A204.1 (cell line): Measurements from ENCODE around the gene NOX5.

ENCODE experiments used
- FAIRE-seq: peaks from 2 replicates; lab custom pipeline; 2012; peaks lifted over from hg19 to GRCh38; lab: Jason Lieb, UNC

NOX5 gene

DNA sequence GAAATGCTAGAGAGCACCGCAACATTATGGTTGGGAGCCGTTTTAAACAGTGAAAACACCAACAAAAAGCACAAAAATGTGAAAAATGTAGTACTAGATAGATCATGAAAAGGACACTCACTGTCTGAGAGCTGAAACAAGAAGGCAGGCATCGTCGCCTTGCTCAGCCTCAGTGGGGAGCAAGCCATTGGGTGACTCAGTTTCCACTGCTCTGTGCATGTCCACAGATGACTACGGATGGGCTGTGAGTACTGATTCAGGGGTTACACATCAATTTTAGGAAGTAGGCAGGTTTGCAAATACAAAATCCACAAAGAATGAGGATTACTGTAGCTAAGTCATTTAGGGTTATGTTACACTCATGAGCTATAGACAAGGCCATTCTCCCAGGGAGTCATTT is 10.8 kb downstream of the NOX5 start:
- FAIRE-seq, result no peak

DNA sequence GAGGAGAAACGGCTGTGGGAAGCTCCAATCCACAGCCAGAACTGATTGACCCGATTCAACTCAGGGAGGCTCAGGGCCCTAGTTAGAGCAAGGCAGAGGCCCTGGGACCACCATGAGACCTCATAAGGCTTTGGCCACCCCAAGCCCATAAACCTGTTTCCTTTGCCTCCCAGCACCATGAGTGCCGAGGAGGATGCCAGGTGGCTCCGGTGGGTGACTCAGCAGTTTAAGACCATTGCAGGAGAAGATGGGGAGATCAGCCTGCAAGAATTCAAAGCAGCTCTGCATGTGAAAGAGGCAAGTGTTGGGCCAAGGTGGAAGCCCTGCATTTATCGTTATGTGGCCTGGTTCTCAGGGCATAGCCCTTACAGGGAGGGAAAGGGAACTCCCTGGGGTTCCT is 11.9 kb downstream of the NOX5 start:
- FAIRE-seq, result no peak

DNA sequence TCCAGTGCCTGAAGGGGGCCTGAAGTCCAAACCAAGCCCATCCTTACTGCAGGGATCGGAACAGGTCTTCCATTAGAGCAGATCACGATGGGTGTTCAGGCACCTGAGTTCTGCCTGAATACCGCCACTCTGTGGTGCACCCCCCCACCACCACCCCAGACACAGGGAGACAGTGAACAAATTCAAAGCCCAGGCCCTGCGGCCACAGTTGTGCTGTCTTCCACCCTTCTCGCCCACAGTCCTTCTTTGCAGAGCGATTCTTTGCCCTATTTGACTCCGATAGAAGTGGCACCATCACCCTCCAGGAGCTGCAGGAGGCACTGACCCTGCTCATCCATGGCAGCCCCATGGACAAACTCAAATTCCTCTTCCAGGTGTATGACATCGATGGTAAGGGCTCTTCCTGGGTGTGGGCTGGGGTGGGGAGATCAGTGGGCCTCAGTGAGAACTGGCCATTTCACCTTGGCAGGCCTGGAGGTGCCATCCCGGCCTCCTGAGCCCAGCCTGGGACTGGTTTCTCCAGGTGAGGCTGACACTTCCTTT is 13.6 kb downstream of the NOX5 start:
- FAIRE-seq, result no peak

DNA sequence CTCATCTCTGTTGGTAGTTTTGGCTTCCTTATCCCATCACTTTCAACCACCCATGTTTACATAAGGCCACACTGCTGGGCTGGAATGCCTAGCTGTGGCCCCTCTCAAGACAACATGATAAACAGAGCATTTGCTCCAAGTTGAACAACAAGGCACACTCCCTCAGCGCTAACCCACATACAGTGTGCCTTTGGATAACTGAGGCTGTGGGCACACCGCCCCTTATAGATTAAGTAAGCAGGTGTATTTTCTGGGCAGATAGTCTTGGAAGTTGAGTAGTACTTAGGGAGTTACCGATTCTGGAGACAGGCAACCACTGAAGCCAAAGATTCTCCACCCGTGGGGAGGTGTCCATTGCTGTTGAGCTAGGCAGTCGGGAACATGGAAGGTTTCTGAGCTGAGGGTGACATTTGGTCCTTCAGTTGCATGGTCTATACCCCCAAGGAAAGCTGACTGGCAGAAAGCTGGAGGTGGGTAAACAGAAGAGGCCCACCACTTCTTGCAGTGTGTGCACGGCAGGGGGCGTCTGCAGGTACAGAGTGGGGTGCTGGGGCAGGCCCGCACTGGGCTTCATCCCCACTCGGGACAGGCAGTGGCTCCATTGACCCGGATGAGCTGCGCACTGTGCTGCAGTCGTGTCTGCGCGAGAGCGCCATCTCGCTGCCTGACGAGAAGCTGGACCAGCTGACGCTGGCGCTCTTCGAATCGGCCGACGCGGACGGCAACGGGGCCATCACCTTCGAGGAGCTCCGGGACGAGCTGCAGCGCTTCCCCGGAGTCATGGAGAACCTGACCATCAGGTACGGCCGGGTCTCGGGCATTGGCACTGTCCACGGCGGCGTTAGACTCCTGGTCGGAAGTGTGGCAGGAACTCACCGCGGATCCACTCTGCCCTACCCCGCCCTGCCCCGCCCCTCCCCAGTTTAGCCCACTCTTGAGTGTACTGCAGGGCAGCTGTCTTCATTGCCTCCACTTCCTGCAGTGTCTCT is 16.8 kb downstream of the NOX5 start:
- FAIRE-seq, result no peak

DNA sequence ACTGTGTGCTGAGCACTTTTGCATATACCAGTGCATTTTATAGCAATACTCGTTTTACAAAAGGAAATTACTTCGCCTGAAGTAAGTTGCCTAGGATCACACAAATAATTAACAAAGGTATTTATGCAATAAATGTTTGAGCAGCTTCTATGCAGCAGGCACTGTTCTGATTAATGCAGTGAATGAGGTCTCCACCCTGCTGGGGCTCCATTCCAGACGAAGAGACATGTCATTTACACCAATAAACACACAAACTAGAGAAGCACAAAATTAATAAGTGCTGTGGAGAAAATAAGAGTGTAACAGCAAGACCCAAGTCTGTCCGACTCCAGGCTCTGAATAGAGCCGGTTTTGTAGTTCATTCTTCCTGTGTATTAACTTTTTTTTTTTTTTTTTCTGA is 17.5 kb downstream of the NOX5 start:
- no peak for FAIRE-seq

DNA sequence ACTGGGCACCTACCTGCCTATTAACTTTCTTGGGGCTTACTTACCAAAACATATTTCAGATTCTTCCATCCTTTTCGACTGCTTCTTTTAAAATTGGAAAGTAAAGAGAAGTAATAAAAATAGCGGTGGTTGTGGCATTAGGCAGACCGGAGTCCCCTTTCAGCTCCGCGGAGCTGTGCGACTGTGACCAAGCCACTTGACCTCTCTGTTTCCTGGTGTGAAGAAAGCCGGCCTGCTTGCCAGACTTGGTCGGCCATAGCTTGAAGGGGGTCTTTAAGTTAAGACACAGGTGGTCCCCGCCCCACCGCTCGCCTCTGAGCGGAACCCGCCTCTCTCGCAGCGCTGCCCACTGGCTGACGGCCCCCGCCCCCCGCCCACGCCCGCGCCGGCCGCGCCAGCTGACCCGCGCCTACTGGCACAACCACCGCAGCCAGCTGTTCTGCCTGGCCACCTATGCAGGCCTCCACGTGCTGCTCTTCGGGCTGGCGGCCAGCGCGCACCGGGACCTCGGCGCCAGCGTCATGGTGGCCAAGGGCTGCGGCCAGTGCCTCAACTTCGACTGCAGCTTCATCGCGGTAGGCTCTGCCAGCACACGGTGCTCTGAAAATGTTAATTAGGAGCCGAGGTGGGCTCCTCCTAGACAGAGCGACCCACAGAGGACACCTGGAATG is 18.3 kb downstream of the NOX5 start:
- no peak for FAIRE-seq

DNA sequence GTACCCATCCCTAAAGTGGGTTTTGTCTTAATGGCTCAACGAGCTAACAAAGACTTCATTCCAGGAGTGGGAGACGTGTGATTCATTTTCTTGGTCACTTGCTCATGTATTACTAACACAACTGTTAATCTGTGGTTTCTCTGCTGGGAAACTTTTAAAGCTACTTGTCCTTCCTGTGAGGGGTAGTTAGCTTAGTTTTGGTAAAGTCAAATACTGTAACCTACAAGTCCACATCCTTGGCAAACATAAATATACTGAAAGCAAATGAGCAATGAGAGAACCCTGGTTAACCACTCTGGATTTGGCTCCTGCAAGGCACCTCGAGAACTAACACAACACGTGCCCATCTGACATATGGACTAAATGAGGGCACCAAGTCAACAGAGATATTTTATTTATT is 19.9 kb downstream of the NOX5 start:
- no peak for FAIRE-seq

DNA sequence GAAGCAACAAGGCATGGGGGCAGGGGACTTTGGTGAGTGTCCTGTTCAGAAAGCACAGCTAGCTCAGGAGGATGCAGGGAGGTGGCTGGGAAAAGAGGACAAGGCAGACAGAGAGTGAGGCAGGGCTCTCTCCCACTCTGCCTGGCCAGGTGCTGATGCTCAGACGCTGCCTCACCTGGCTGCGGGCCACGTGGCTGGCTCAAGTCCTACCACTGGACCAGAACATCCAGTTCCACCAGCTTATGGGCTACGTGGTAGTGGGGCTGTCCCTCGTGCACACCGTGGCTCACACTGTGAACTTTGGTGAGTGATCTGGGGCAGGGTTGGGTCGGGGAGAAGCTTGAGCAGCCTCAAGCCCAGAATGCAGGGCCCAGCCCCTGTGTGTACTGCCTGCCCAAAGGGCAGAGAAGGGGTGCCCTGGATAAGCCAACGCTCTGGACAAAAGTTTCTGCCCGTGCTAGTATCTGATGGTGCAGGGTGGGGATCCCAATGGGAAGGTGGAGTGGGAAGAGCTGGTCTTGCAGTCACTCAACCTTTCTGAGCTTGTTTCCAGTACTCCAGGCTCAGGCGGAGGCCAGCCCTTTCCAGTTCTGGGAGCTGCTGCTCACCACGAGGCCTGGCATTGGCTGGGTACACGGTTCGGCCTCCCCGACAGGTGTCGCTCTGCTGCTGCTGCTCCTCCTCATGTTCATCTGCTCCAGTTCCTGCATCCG is 20.9 kb downstream of the NOX5 start:
- no peak for FAIRE-seq

DNA sequence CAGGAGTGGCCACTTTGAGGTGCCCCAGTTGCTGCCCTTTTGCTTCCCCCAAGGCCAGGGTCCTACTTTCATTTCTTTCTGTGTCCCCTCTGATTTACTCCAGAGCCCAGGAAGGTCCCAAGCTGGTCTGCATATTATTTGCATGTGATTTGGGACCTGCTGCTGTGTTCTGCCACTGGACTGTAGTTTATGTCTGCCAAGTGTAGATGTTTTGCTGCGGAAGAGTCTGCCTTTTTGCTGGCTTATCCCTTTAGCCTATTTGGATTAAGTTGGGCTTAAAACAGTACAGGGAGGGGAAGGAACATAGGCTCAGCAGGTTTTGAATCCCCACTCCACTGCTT is 21.4 kb downstream of the NOX5 start:
- no peak for FAIRE-seq

DNA sequence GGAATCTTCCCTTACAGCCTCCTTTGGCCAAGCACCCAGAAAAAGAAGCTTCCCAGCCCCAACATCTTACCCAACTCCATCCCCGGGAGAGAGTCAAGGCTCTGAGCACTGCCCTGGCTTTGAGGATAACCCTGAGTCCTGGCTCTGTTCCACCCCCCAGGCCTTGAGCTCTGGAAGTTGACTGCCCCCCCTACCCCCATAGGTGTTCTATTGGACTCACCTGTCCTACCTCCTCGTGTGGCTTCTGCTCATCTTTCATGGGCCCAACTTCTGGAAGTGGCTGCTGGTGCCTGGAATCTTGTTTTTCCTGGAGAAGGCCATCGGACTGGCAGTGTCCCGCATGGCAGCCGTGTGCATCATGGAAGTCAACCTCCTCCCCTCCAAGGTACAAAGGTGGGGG is 22.3 kb downstream of the NOX5 start:
- no peak for FAIRE-seq

DNA sequence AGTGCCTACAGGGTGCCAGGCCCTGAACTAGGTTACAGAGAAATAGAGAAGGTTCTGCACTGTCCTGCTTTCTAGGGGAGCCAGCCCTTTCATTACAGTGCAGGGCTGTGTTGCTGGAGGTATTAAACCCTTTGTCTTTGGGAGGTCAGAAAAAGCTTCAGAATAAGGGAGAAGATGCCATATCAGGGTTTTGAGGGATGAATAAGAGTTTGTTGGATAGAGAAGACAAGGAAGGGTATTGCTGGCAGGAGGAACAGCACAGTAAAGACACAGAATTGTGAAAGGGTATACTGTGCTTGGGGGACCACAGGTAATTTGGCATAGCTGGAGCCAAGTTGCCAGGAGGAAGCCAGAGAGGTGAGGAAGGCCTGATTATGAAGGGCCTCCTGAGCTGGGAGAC is 23.0 kb downstream of the NOX5 start:
- FAIRE-seq, result no peak

DNA sequence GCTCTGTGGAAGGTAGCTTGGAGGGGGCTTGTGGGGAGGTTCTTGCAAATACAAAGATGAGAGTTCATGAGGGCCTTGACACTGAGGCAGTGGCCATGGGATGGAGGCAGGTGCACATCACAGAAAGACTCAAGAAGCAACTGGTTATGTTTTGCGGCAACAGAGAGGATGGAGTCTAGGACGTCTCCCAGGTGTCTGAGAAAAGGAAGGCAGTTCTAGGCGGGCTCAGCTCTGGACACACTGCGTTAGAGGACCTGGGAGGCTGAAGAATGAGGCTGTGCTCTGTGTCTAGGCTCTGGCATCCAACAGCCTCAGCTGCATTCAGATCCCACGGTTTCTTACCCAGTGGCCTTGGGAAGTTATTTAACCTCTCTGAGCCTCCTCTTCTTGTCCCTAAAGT is 23.5 kb downstream of the NOX5 start:
- FAIRE-seq, result no peak

DNA sequence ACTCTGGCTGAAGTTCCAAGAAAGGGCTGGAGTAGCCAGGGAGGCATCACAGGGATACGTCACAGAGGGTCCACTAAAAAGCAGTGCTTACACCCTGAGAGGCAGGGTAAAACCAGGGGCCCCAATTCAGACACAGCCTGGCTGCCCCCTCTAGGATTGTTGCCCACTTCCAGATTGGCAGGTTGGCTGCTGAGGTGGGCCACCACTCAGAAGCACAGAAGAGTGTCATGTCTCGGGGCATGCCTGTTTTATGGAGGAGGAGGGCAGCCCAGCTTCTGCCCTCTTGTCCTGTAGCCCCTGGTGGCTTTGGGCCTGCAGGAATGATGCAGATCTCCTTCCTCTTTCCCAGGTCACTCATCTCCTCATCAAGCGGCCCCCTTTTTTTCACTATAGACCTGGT is 24.0 kb downstream of the NOX5 start:
- FAIRE-seq, result no peak

DNA sequence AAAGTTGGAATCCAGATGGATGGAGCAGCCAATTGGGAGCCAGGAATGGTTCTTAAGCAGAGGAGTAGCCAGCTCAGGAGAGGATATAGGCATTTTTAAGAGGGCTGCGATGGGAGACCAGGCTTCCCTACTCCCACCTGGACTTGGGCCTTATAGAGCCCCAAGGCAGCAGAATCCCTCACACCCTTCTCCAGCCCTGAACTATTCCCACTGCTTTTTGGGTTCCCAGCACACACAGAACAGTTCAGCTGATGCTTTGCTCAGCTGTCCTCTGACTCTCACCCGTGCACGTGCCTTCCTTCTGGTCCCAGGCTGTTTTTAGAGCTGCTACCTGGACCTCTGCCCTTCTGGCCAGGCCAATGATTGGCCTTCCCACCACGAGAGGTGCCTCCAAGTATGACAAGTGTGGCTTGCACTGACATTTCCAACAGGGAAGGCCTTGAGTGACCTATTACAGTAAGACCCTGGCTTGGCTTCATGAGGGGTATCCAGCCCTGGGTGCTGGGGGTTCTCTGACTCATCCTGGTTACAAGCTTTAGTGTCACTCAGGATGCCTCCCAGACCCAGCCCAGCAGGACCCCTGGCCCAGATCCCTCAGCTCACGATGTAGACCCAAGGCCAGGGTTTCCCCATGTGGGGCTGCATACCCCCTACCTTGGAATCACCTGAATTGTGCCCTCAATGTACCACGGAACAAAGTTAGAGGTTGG is 25.2 kb downstream of the NOX5 start:
- no peak for FAIRE-seq

DNA sequence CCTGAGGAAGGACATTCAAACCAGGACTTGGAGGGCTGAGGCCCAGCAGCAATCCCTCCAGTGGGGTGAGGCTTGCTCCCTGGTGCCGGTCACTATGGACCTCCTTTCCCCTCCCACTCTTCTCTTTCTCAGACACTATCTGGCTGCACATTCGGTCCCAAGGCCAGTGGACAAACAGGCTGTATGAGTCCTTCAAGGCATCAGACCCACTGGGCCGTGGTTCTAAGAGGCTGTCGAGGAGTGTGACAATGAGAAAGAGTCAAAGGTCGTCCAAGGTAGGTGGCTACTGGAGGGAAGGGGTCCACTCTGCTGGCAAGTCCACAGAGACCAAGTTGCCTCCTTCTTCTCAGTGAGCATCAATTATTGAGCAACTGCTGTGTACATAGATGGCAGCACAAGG is 28.0 kb downstream of the NOX5 start:
- FAIRE-seq, result no peak

DNA sequence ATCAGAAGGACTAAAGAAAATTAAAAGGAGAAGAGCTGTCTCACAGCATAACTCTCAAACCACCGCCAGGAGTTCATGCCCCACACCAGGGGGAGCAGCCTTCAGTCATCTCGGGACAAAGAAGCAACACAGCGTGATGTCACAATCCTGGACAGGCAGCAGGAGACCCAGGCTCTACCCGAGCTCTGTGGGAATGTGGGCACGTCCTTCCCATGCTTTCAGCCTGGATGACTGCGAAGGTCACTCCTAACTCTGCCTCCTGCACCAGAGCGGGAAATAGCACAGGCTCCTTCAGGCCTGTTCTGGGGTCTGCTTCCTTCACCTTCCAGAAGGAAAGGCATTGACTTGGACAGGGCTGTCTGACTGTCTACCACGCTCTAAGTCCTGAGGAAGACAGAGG is 31.3 kb downstream of the NOX5 start:
- no peak for FAIRE-seq

DNA sequence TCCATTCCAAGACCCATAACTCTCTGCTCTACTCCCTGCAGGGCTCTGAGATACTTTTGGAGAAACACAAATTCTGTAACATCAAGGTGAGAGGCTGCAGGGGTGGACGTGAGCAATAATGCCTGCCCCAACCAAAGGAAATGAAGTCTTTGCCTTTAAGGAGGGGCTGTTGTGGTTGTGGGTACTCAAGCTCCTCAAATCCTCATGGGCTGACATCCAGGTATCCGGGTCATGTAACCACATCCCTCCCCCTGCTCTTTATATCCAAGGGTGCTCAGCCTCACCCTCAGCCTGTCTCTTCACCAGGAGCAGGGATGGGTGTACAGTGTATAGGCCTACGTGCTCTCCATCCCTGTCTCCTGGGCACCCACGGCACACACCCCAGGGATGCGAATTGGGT is 32.3 kb downstream of the NOX5 start:
- FAIRE-seq, result no peak

DNA sequence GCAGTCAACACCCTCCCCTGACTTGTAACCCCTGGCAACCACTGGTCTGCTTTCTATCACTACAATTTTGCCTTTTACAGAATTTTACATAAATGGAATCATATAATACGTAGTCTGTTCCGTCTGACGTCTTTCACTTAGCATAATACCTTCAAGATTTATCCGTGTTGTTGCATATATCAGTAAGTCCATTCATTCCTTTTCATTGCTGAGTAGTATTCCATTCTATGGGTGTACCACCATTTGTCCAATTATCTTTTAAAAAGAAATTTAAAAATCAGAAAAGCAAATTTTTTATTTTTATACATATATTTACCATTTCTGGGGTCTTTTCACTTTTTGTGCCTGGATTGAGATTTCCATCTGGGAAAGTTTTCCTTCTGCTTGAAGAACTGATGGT is 35.5 kb downstream of the NOX5 start:
- no peak for FAIRE-seq

DNA sequence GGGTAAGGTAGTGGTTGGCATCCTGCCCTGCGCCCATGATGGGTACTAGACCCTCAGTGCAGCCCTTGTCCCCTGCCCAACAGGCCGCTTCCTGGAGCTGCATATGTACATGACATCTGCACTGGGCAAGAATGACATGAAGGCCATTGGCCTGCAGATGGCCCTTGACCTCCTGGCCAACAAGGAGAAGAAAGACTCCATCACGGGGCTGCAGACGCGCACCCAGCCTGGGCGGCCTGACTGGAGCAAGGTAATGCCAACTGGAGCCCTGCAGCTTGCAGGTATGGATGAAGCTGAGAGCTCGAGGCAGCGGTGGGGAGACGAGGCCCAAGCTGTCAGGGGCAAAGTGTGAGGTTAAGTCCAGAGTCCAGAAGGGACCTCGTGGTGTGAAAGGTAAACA is 40.8 kb downstream of the NOX5 start:
- FAIRE-seq, result no peak

DNA sequence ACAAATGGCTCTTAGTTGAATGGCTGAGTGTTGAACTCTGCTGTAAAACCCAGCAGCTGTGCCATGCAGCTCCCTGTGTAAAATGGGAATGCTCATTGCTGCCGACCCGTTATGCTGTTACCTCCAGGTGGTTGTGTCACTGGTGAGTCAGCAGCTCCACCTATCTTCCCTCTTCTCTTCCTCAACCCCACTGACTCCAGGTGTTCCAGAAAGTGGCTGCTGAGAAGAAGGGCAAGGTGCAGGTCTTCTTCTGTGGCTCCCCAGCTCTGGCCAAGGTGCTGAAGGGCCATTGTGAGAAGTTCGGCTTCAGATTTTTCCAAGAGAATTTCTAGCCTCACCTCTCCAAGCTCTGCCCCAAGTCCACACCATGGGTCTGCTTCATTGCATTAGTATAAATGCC is 41.9 kb downstream of the NOX5 start:
- no peak for FAIRE-seq

DNA sequence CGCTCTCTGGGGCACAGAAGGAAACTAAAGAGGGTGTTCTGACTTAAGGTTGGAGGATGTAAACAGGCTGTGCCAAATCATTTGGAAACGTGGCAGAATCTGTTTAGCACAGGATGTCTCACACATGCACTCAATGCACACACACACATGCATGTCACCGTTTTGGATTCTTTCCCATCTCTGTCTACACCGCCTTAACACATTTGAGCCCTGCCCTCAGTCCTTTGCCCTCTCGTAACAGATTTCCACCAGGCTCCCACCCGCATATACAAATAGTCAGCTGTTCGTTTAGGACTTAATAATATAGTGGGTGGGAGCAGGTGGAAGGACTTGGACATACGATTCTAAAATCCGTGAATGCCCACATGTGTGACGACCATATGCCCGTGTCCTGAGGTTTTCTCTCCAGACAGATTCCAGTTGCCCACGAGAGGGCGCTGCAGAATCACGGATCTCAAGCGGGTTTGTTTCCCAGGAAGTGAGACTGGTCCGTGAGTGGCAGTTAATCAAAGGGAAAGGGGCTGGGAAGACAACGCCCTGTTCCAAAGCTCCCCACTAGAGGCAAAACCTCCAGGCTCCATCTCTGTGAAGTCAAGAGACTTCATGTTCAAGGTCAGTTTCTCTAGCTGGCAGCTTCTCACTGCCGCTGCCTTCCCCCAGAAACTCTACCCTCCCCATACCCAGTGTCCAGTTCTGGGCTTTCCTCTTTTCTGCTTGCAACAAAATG is 44.5 kb downstream of the NOX5 start:
- peak; percentile 62 for FAIRE-seq

DNA sequence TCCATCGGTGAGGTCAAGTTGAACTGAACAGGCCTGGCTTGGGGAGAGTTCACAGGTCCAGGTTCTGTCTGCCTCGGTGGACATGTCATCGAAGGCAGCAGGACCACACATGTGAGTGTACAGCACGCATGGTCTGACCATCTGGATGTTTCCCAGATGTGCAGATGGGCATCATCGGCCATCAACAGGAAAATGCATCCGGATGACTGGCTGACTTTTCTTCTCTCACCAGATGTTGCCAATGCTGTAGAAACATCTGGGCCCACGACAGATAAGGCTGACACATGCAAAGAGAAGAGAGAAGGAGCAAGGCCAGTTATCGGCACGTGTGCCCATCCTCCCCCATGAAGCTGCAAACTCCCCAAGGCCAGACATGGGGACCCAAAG is 45.1 kb downstream of the NOX5 start:
- FAIRE-seq, result no peak
